ENCODE measurements around the gene LRMDA. TPM values are rescaled to one million over a fixed set of nuclear protein-coding genes. Genes with fewer than 3 reads are reported as not detected.

Gene LRMDA
- total RNA-seq, 2 experiments from 2014 or later = not detected

- no TSS peak for BruUV-seq (replicated peaks)
- no peaks in the 10 kb centered on the region for H3K79me2 ChIP-seq (ENCODE audit: insufficient read depth, low read depth, low read length)
- no peaks in the 10 kb centered on the region for H3K4me1 ChIP-seq (ENCODE audit: insufficient read depth, low read length, poor library complexity, severe bottlenecking)
- ChIA-PET POLR2A (no interaction called here), CTCF (ENCODE audit: unreplicated experiment) (no interaction called here)
- H3K4me3 ChIP-seq (ENCODE audit: low read depth, low read length, poor library complexity, severe bottlenecking) = no peak overlapping the region
- no peaks in the 10 kb centered on the region for H3K9me3 ChIP-seq (ENCODE audit: low read length)
- H3K27ac ChIP-seq (ENCODE audit: low read depth, low read length, poor library complexity, severe bottlenecking) = no peak overlapping the region
- H3K4me2 ChIP-seq (ENCODE audit: low read length) = no peak overlapping the region
- TF ChIP-seq, protein P1, sequence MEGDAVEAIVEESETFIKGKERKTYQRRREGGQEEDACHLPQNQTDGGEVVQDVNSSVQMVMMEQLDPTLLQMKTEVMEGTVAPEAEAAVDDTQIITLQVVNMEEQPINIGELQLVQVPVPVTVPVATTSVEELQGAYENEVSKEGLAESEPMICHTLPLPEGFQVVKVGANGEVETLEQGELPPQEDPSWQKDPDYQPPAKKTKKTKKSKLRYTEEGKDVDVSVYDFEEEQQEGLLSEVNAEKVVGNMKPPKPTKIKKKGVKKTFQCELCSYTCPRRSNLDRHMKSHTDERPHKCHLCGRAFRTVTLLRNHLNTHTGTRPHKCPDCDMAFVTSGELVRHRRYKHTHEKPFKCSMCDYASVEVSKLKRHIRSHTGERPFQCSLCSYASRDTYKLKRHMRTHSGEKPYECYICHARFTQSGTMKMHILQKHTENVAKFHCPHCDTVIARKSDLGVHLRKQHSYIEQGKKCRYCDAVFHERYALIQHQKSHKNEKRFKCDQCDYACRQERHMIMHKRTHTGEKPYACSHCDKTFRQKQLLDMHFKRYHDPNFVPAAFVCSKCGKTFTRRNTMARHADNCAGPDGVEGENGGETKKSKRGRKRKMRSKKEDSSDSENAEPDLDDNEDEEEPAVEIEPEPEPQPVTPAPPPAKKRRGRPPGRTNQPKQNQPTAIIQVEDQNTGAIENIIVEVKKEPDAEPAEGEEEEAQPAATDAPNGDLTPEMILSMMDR (conservative IDR thresholded peaks at IDR 0.05; ENCODE audit: low read length) = no peak
- TF ChIP-seq EZH2phosphoT487 (IDR thresholded peaks at IDR 0.05; ENCODE audit: borderline replicate concordance, low read depth, low read length) = no peak
- intact Hi-C loops (cut with micrococcal nuclease; ENCODE audit: unreplicated experiment) = no loop called here
- H2AFZ ChIP-seq (ENCODE audit: low read length) = no peak overlapping the region
- no peaks in the 10 kb centered on the region for H4K20me1 ChIP-seq (ENCODE audit: insufficient read depth, low read length)
- H3K36me3 ChIP-seq (ENCODE audit: insufficient read depth, low read length) = no peaks in the 10 kb centered on the region
- H3K9me2 ChIP-seq (ENCODE audit: insufficient read depth, low read length) = no peaks in the 10 kb centered on the region
- no peak for DNase-seq (ENCODE audit: low spot score)
Measured at GRCh38 chr10:76114581-76115001, 683.2 kb downstream of the LRMDA start.

DNA sequence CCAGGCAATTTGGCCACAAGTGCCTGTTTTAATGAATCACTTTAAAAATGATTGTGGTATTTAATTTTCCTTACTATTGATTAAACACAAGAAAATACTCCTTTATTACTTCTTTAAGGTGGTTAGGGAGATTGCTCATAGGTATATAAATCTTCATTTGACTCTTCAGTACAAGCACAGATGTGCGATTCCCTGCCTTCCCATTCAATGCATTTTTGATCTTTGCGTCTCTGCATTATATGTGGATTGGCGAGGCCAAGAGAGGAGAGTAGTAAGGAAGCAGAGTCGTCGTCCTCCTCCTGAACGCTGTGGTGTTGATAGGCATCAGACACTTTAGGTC, 683.7 kb downstream of the LRMDA start:
- no TSS peak for BruUV-seq (replicated peaks)
- Histone ChIP-seq H3K4me1 (ENCODE audit: insufficient read depth, low read length, poor library complexity, severe bottlenecking) (no peaks in the 10 kb centered on the region), H3K9me2 (ENCODE audit: insufficient read depth, low read length) (no peaks in the 10 kb centered on the region), H3K9me3 (ENCODE audit: low read length) (no peaks in the 10 kb centered on the region), H3K79me2 (ENCODE audit: insufficient read depth, low read depth, low read length) (no peaks in the 10 kb centered on the region), H3K4me3 (ENCODE audit: low read depth, low read length, poor library complexity, severe bottlenecking) (no peak overlapping the region), H3K4me2 (ENCODE audit: low read length) (no peak overlapping the region), H2AFZ (ENCODE audit: low read length) (no peak overlapping the region), H4K20me1 (ENCODE audit: insufficient read depth, low read length) (no peaks in the 10 kb centered on the region), H3K36me3 (ENCODE audit: insufficient read depth, low read length) (no peaks in the 10 kb centered on the region), H3K27ac (ENCODE audit: low read depth, low read length, poor library complexity, severe bottlenecking) (no peak overlapping the region)
- TF ChIP-seq EZH2phosphoT487 (IDR thresholded peaks at IDR 0.05; ENCODE audit: borderline replicate concordance, low read depth, low read length) = no peak
- TF ChIP-seq, protein P1 (conservative IDR thresholded peaks at IDR 0.05; ENCODE audit: low read length) = no peak
- ChIA-PET POLR2A (no interaction called here), CTCF (ENCODE audit: unreplicated experiment) (no interaction called here)
- intact Hi-C loops (cut with micrococcal nuclease; ENCODE audit: unreplicated experiment) = no loop called here
- no peak for DNase-seq (ENCODE audit: low spot score)

GRCh38 chr10:76115471-76116155, 684.2 kb downstream of the LRMDA start:
- no peak overlapping the region for H3K4me2 ChIP-seq (ENCODE audit: low read length)

More at GRCh38 chr10:76115471-76116155, 684.2 kb downstream of the LRMDA start:
- H2AFZ ChIP-seq (ENCODE audit: low read length) = no peak overlapping the region
- intact Hi-C loops (cut with micrococcal nuclease; ENCODE audit: unreplicated experiment) = no loop called here
- BruUV-seq (replicated peaks) = no TSS peak
- H3K36me3 ChIP-seq (ENCODE audit: insufficient read depth, low read length) = no peaks in the 10 kb centered on the region
- DNase-seq (ENCODE audit: low spot score) = no peak
- TF ChIP-seq, protein P1 (conservative IDR thresholded peaks at IDR 0.05; ENCODE audit: low read length) = no peak
- no peak for TF ChIP-seq EZH2phosphoT487 (IDR thresholded peaks at IDR 0.05; ENCODE audit: borderline replicate concordance, low read depth, low read length)
- H3K79me2 ChIP-seq (ENCODE audit: insufficient read depth, low read depth, low read length) = no peaks in the 10 kb centered on the region
- H3K27ac ChIP-seq (ENCODE audit: low read depth, low read length, poor library complexity, severe bottlenecking) = no peak overlapping the region
- CTCF ChIA-PET (ENCODE audit: unreplicated experiment) = no interaction called here
- no peaks in the 10 kb centered on the region for H3K9me2 ChIP-seq (ENCODE audit: insufficient read depth, low read length)
- no peaks in the 10 kb centered on the region for H4K20me1 ChIP-seq (ENCODE audit: insufficient read depth, low read length)
- no peak overlapping the region for H3K4me3 ChIP-seq (ENCODE audit: low read depth, low read length, poor library complexity, severe bottlenecking)
- H3K4me1 ChIP-seq (ENCODE audit: insufficient read depth, low read length, poor library complexity, severe bottlenecking) = no peaks in the 10 kb centered on the region
- POLR2A ChIA-PET = no interaction called here
- H3K9me3 ChIP-seq (ENCODE audit: low read length) = no peaks in the 10 kb centered on the region

All from OCI-LY7 (cell line).